Measurements from ENCODE around the gene SLC39A9.
"Not testable (repeated sequence)": the region's sequence is repeated elsewhere in the genome, so short reads cannot be mapped to it uniquely, and the experiment has no call there.

Gene SLC39A9

GRCh38 chr14:69459122-69459521, 60.6 kb downstream of the SLC39A9 start:
- ATAC-seq (ENCODE audit: low read depth), result no peak
- Mint-ChIP-seq H3K4me3 (no peak overlapping the region), H3K27ac (peak overlapping the region; percentile 84)

GRCh38 chr14:69460093-69460701, 61.7 kb downstream of the SLC39A9 start:
- ATAC-seq (ENCODE audit: low read depth) (peak; percentile 87), DNase-seq (ENCODE audit: low spot score in 2 of 2) (peak; percentile 50)
- H3K36me3 Mint-ChIP-seq, result peaks cover 16% of the 10 kb centered on the region
- H3K9me3 Mint-ChIP-seq, result no peaks in the 10 kb centered on the region
- H3K4me3 Mint-ChIP-seq, result no peak overlapping the region
- H3K27me3 Mint-ChIP-seq, result no peaks in the 10 kb centered on the region
- H3K4me1 Mint-ChIP-seq, result no peaks in the 10 kb centered on the region
- H3K27ac Mint-ChIP-seq, result peak overlapping the region; percentile 84

More at GRCh38 chr14:69459122-69459521, 60.6 kb downstream of the SLC39A9 start:
- Mint-ChIP-seq H3K27me3 (no peaks in the 10 kb centered on the region), H3K4me1 (no peaks in the 10 kb centered on the region), H3K36me3 (peaks cover 16% of the 10 kb centered on the region), H3K9me3 (no peaks in the 10 kb centered on the region)
- DNase-seq (ENCODE audit: low spot score in 2 of 2), result no peak

GRCh38 chr14:69464379-69464778, 65.9 kb downstream of the SLC39A9 start:
- Mint-ChIP-seq H3K27ac (no peak overlapping the region), H3K4me3 (no peak overlapping the region), H3K9me3 (no peaks in the 10 kb centered on the region), H3K4me1 (no peaks in the 10 kb centered on the region), H3K27me3 (no peaks in the 10 kb centered on the region), H3K36me3 (peaks cover 6% of the 10 kb centered on the region)
- DNase-seq (ENCODE audit: low spot score in 2 of 2) (no peak), ATAC-seq (ENCODE audit: low read depth) (no peak)

- no peaks in the 10 kb centered on the region for H3K27me3 Mint-ChIP-seq
- ATAC-seq (ENCODE audit: low read depth) (no peak), DNase-seq (ENCODE audit: low spot score in 2 of 2) (no peak)
- no peak overlapping the region for H3K27ac Mint-ChIP-seq
- H3K4me3 Mint-ChIP-seq, result no peak overlapping the region
- no peaks in the 10 kb centered on the region for H3K4me1 Mint-ChIP-seq
- H3K9me3 Mint-ChIP-seq, result no peaks in the 10 kb centered on the region
- peaks cover 5% of the 10 kb centered on the region for H3K36me3 Mint-ChIP-seq
Observed at GRCh38 chr14:69464829-69465228, 66.3 kb downstream of the SLC39A9 start.

- H3K27me3 Mint-ChIP-seq, result peaks cover 5% of the 10 kb centered on the region
- no peak overlapping the region for H3K4me3 Mint-ChIP-seq
- ATAC-seq (ENCODE audit: low read depth) (no peak), DNase-seq (ENCODE audit: low spot score in 2 of 2) (no peak)
- peaks cover 7% of the 10 kb centered on the region for H3K36me3 Mint-ChIP-seq
- H3K9me3 Mint-ChIP-seq, result no peaks in the 10 kb centered on the region
- H3K4me1 Mint-ChIP-seq, result no peaks in the 10 kb centered on the region
- no peak overlapping the region for H3K27ac Mint-ChIP-seq
Observed at GRCh38 chr14:69468949-69469348, 70.5 kb downstream of the SLC39A9 start.

- Mint-ChIP-seq H3K27me3 (peaks cover 6% of the 10 kb centered on the region), H3K27ac (no peak overlapping the region), H3K9me3 (no peaks in the 10 kb centered on the region), H3K36me3 (peaks cover 7% of the 10 kb centered on the region), H3K4me1 (peaks cover 2% of the 10 kb centered on the region), H3K4me3 (no peak overlapping the region)
- DNase-seq (ENCODE audit: low spot score in 2 of 2), result no peak
- ATAC-seq (ENCODE audit: low read depth), result no peak
Observed at GRCh38 chr14:69471436-69471835, 72.9 kb downstream of the SLC39A9 start.

GRCh38 chr14:69471916-69472315, 73.4 kb downstream of the SLC39A9 start:
- H3K27ac Mint-ChIP-seq, result no peak overlapping the region
- no peak overlapping the region for H3K4me3 Mint-ChIP-seq
- H3K36me3 Mint-ChIP-seq, result peaks cover 7% of the 10 kb centered on the region
- H3K9me3 Mint-ChIP-seq, result no peaks in the 10 kb centered on the region
- H3K4me1 Mint-ChIP-seq, result peaks cover 2% of the 10 kb centered on the region
- DNase-seq (ENCODE audit: low spot score in 2 of 2) (no peak), ATAC-seq (ENCODE audit: low read depth) (no peak)
- H3K27me3 Mint-ChIP-seq, result peaks cover 9% of the 10 kb centered on the region

GRCh38 chr14:69473260-69473659, 74.8 kb downstream of the SLC39A9 start:
- Mint-ChIP-seq H3K9me3 (no peaks in the 10 kb centered on the region), H3K36me3 (peaks cover 7% of the 10 kb centered on the region), H3K4me3 (no peak overlapping the region), H3K27me3 (peaks cover 9% of the 10 kb centered on the region), H3K27ac (no peak overlapping the region), H3K4me1 (peaks cover 2% of the 10 kb centered on the region)
- DNase-seq (ENCODE audit: low spot score in 2 of 2) (no peak), ATAC-seq (ENCODE audit: low read depth) (no peak)

GRCh38 chr14:69473946-69474345, 75.5 kb downstream of the SLC39A9 start:
- peaks cover 7% of the 10 kb centered on the region for H3K36me3 Mint-ChIP-seq
- peaks cover 2% of the 10 kb centered on the region for H3K4me1 Mint-ChIP-seq
- H3K27ac Mint-ChIP-seq, result no peak overlapping the region
- H3K27me3 Mint-ChIP-seq, result peaks cover 12% of the 10 kb centered on the region
- no peaks in the 10 kb centered on the region for H3K9me3 Mint-ChIP-seq
- no peak for DNase-seq (ENCODE audit: low spot score in 2 of 2)
- ATAC-seq (ENCODE audit: low read depth), result no peak
- no peak overlapping the region for H3K4me3 Mint-ChIP-seq

GRCh38 chr14:69475194-69475818, 76.8 kb downstream of the SLC39A9 start:
- H3K4me3 Mint-ChIP-seq, result no peak overlapping the region
- no peak for DNase-seq (ENCODE audit: low spot score in 2 of 2)
- H3K4me1 Mint-ChIP-seq, result peaks cover 5% of the 10 kb centered on the region
- peaks cover 19% of the 10 kb centered on the region for H3K27me3 Mint-ChIP-seq
- peaks cover 7% of the 10 kb centered on the region for H3K36me3 Mint-ChIP-seq
- H3K27ac Mint-ChIP-seq, result no peak overlapping the region
- no peaks in the 10 kb centered on the region for H3K9me3 Mint-ChIP-seq
- ATAC-seq (ENCODE audit: low read depth), result no peak

GRCh38 chr14:69476824-69477450, 78.4 kb downstream of the SLC39A9 start:
- not testable (repeated sequence) for ATAC-seq (ENCODE audit: low read depth); H3K27ac Mint-ChIP-seq; H3K36me3 Mint-ChIP-seq; H3K9me3 Mint-ChIP-seq; DNase-seq (ENCODE audit: low spot score in 2 of 2); H3K4me1 Mint-ChIP-seq; H3K4me3 Mint-ChIP-seq
- H3K27me3 Mint-ChIP-seq, result peaks cover 17% of the 10 kb centered on the region

- ATAC-seq (ENCODE audit: low read depth); H3K36me3 Mint-ChIP-seq; H3K27ac Mint-ChIP-seq; H3K4me1 Mint-ChIP-seq; H3K9me3 Mint-ChIP-seq; H3K4me3 Mint-ChIP-seq; DNase-seq (ENCODE audit: low spot score in 2 of 2): not testable (repeated sequence)
- peaks cover 14% of the 10 kb centered on the region for H3K27me3 Mint-ChIP-seq
Observed at GRCh38 chr14:69478055-69478454, 79.6 kb downstream of the SLC39A9 start.

GRCh38 chr14:69479696-69480095, 81.2 kb downstream of the SLC39A9 start:
- DNase-seq (ENCODE audit: low spot score in 2 of 2), result no peak
- Mint-ChIP-seq H3K27ac (no peak overlapping the region), H3K4me1 (peaks cover 7% of the 10 kb centered on the region), H3K27me3 (peaks cover 18% of the 10 kb centered on the region), H3K36me3 (no peaks in the 10 kb centered on the region), H3K4me3 (no peak overlapping the region), H3K9me3 (no peaks in the 10 kb centered on the region)
- ATAC-seq (ENCODE audit: low read depth), result no peak

- no peak overlapping the region for H3K27ac Mint-ChIP-seq
- H3K36me3 Mint-ChIP-seq, result no peaks in the 10 kb centered on the region
- no peaks in the 10 kb centered on the region for H3K9me3 Mint-ChIP-seq
- peaks cover 18% of the 10 kb centered on the region for H3K27me3 Mint-ChIP-seq
- no peak for ATAC-seq (ENCODE audit: low read depth)
- H3K4me3 Mint-ChIP-seq, result no peak overlapping the region
- DNase-seq (ENCODE audit: low spot score in 2 of 2), result no peak
- peaks cover 7% of the 10 kb centered on the region for H3K4me1 Mint-ChIP-seq
Observed at GRCh38 chr14:69480136-69480535, 81.6 kb downstream of the SLC39A9 start.
